ENCODE results near the gene NKD2. TPM values are rescaled to one million over a fixed set of nuclear protein-coding genes. Genes with fewer than 3 reads are reported as not detected.

The NKD2 gene
- total RNA-seq, 1 donor from 2014 or later = 3.3 TPM

DNA sequence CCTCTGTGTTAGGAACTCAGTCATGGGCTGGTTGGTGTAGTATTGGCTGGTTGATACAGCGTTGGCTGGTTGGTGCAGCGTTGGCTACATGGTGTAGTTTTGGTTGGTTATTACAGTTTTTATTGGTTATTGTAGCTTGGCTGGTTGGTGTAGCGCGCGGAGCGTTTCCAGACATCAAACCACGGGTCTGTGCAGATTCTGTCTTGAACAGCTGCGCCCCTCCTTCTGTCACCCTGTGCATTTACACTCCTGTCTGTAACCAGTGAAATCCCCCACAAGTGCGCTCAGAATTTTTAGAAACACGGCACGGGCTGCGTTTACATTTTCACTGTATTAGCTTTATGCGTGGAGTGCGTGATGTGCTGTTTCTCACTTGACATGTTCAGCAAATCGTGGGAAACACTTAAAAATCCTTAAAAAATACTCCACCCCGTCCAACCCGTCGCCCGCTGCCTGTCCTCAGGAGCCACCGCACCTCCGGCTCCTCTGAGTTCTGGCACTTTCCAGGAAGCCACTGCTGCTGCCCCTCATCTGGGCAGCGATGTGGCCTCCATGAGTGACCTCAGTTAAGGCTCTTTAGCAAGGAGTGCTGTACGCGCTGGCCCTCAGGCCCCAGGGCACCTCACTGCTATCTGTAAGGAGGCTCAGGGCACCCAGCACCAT lies 20.8 kb downstream of the NKD2 start:
- DNase-seq = no peak
- Mint-ChIP-seq H3K9me3 (no peaks in the 10 kb centered on the region), H3K27me3 (no peaks in the 10 kb centered on the region), H3K27ac (no peak overlapping the region), H3K4me1 (no peaks in the 10 kb centered on the region), H3K36me3 (ENCODE audit: low read depth) (no peaks in the 10 kb centered on the region), H3K4me3 (no peak overlapping the region)
- intact Hi-C loops (cut with micrococcal nuclease) = no loop called here

- Mint-ChIP-seq H3K9me3 (no peaks in the 10 kb centered on the region), H3K27me3 (no peaks in the 10 kb centered on the region), H3K27ac (no peak overlapping the region), H3K4me1 (no peaks in the 10 kb centered on the region), H3K36me3 (ENCODE audit: low read depth) (no peaks in the 10 kb centered on the region), H3K4me3 (no peak overlapping the region)
- DNase-seq = no peak
- intact Hi-C loops (cut with micrococcal nuclease) = no loop called here
Measured at GRCh38 chr5:1029945-1030625, 21.5 kb downstream of the NKD2 start.

GRCh38 chr5:1030801-1031271 lies 22.2 kb downstream of the NKD2 start:
- DNase-seq = no peak
- Mint-ChIP-seq H3K4me3 (no peak overlapping the region), H3K27ac (no peak overlapping the region), H3K27me3 (no peaks in the 10 kb centered on the region), H3K36me3 (ENCODE audit: low read depth) (no peaks in the 10 kb centered on the region), H3K9me3 (no peaks in the 10 kb centered on the region), H3K4me1 (no peaks in the 10 kb centered on the region)
- intact Hi-C loops (cut with micrococcal nuclease) = no loop called here

DNA sequence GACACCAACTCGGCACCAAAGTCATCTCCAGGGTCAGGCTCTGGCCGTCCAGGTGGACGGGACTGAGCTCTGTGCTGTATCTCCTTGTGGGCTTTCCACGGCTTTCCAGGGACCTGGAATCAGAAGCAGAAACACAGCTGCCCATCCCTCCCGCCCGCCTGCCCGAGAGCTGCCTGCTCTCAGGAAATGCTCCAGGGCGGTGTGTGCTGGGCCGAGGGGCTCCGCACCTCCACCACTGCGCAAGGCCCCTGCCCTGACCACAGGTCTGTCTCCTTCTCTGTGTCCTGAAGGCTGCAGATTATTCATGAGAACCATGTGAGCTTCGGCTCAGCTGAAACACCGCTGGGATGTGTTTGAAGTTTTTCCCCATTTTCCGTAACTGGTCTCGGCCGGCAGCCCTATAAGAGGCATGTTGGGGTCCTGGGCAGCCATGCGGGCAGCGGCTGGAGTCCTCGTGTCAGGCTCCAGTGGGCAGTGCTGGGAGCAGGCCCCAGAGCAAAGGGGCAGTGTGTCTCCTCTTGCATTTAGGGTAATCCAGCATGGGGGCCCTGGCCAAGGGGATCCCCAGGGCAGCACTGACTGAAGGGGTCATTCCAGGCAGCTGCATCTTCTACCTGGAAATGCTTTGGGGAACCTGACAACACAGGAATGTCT lies 22.8 kb downstream of the NKD2 start:
- DNase-seq = no peak
- Mint-ChIP-seq H3K27me3 (no peaks in the 10 kb centered on the region), H3K4me1 (no peaks in the 10 kb centered on the region), H3K9me3 (no peaks in the 10 kb centered on the region), H3K27ac (no peak overlapping the region), H3K36me3 (ENCODE audit: low read depth) (no peaks in the 10 kb centered on the region), H3K4me3 (no peak overlapping the region)
- intact Hi-C loops (cut with micrococcal nuclease) = no loop called here

- H3K36me3 Mint-ChIP-seq (ENCODE audit: low read depth) = no peaks in the 10 kb centered on the region
- no peaks in the 10 kb centered on the region for H3K9me3 Mint-ChIP-seq
- H3K4me3 Mint-ChIP-seq = no peak overlapping the region
- intact Hi-C loops (cut with micrococcal nuclease) = no loop called here
- DNase-seq = no peak
- no peak overlapping the region for H3K27ac Mint-ChIP-seq
- no peaks in the 10 kb centered on the region for H3K27me3 Mint-ChIP-seq
- H3K4me1 Mint-ChIP-seq = no peaks in the 10 kb centered on the region
Measured at GRCh38 chr5:1032011-1032410, 23.4 kb downstream of the NKD2 start.

GRCh38 chr5:1032551-1033027 lies 24.0 kb downstream of the NKD2 start:
- no peak overlapping the region for H3K27ac Mint-ChIP-seq
- H3K4me3 Mint-ChIP-seq = no peak overlapping the region

GRCh38 chr5:1033178-1033577 lies 24.6 kb downstream of the NKD2 start:
- H3K27me3 Mint-ChIP-seq = no peaks in the 10 kb centered on the region
- DNase-seq = no peak

More at GRCh38 chr5:1032551-1033027, 24.0 kb downstream of the NKD2 start:
- Mint-ChIP-seq H3K27me3 (no peaks in the 10 kb centered on the region), H3K4me1 (no peaks in the 10 kb centered on the region), H3K36me3 (ENCODE audit: low read depth) (no peaks in the 10 kb centered on the region), H3K9me3 (no peaks in the 10 kb centered on the region)
- no peak for DNase-seq
- intact Hi-C loops (cut with micrococcal nuclease) = no loop called here

GRCh38 chr5:1033606-1034420 lies 25.2 kb downstream of the NKD2 start:
- intact Hi-C loops (cut with micrococcal nuclease) = no loop called here
- Mint-ChIP-seq H3K4me3 (no peak overlapping the region), H3K36me3 (ENCODE audit: low read depth) (peaks cover 2% of the 10 kb centered on the region), H3K4me1 (no peaks in the 10 kb centered on the region), H3K9me3 (no peaks in the 10 kb centered on the region), H3K27ac (no peak overlapping the region), H3K27me3 (no peaks in the 10 kb centered on the region)
- no peak for DNase-seq

More at GRCh38 chr5:1033178-1033577, 24.6 kb downstream of the NKD2 start:
- no peak overlapping the region for H3K27ac Mint-ChIP-seq
- intact Hi-C loops (cut with micrococcal nuclease) = no loop called here
- no peaks in the 10 kb centered on the region for H3K4me1 Mint-ChIP-seq
- H3K9me3 Mint-ChIP-seq = no peaks in the 10 kb centered on the region
- H3K36me3 Mint-ChIP-seq (ENCODE audit: low read depth) = no peaks in the 10 kb centered on the region
- H3K4me3 Mint-ChIP-seq = no peak overlapping the region

- H3K4me1 Mint-ChIP-seq = no peaks in the 10 kb centered on the region
- H3K27me3 Mint-ChIP-seq = no peaks in the 10 kb centered on the region
- H3K27ac Mint-ChIP-seq = no peak overlapping the region
- no peak for DNase-seq
- peaks cover 3% of the 10 kb centered on the region for H3K36me3 Mint-ChIP-seq (ENCODE audit: low read depth)
- no peak overlapping the region for H3K4me3 Mint-ChIP-seq
- intact Hi-C loops (cut with micrococcal nuclease) = no loop called here
- no peaks in the 10 kb centered on the region for H3K9me3 Mint-ChIP-seq
Measured at GRCh38 chr5:1034421-1034905, 25.9 kb downstream of the NKD2 start.

GRCh38 chr5:1034986-1035385 lies 26.4 kb downstream of the NKD2 start:
- intact Hi-C loops (cut with micrococcal nuclease) = no loop called here
- no peak for DNase-seq
- Mint-ChIP-seq H3K27me3 (no peaks in the 10 kb centered on the region), H3K4me1 (no peaks in the 10 kb centered on the region), H3K27ac (no peak overlapping the region), H3K9me3 (no peaks in the 10 kb centered on the region), H3K36me3 (ENCODE audit: low read depth) (peaks cover 3% of the 10 kb centered on the region), H3K4me3 (no peak overlapping the region)

GRCh38 chr5:1035421-1036405 lies 27.1 kb downstream of the NKD2 start:
- Mint-ChIP-seq H3K27me3 (no peaks in the 10 kb centered on the region), H3K4me3 (no peak overlapping the region), H3K36me3 (ENCODE audit: low read depth) (peaks cover 3% of the 10 kb centered on the region), H3K27ac (no peak overlapping the region), H3K4me1 (no peaks in the 10 kb centered on the region), H3K9me3 (no peaks in the 10 kb centered on the region)
- intact Hi-C loops (cut with micrococcal nuclease) = no loop called here
- no peak for DNase-seq

DNA sequence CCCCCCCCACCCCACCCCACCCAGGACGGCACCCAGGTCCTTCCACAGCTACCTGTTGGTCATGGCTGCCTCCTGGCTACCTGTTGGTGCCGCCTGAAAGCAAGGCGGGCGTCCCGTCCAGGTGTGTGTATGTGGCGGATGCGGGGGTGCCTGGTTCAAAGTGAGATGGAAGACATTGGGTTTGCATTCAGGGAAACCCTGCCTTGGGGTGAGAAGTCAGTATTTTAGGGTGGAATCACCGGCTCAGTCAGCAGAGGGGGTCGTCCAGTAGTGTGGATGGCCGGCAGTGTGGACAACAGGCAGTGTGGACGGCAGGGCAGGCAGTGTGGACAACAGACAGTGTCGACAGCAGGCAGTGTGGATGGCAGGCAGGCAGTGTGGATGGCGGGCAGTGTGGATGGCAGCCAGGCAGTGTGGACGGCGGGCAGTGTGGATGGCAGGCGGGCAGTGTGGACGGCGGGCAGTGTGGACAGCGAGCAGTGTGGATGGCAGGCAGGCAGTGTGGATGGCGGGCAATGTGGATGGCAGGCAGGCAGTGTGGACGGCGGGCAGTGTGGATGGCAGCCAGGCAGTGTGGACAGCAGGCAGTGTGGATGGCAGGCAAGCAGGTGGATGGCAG lies 28.0 kb downstream of the NKD2 start:
- intact Hi-C loops (cut with micrococcal nuclease) = no loop called here
- Mint-ChIP-seq H3K27ac (no peak overlapping the region), H3K4me3 (no peak overlapping the region), H3K36me3 (ENCODE audit: low read depth) (peaks cover 10% of the 10 kb centered on the region), H3K27me3 (no peaks in the 10 kb centered on the region), H3K4me1 (no peaks in the 10 kb centered on the region), H3K9me3 (peaks cover 9% of the 10 kb centered on the region)
- no peak for DNase-seq
